DMS 273 treated with DMSO at 0.1 percent for 48 hours (cell line): Measurements from ENCODE around the gene SMPD1.

Experiments used
- DNase-seq: peaks from one replicate; lab custom pipeline; 2025; lab: John Stamatoyannopoulos, UW

SMPD1 gene

DNA sequence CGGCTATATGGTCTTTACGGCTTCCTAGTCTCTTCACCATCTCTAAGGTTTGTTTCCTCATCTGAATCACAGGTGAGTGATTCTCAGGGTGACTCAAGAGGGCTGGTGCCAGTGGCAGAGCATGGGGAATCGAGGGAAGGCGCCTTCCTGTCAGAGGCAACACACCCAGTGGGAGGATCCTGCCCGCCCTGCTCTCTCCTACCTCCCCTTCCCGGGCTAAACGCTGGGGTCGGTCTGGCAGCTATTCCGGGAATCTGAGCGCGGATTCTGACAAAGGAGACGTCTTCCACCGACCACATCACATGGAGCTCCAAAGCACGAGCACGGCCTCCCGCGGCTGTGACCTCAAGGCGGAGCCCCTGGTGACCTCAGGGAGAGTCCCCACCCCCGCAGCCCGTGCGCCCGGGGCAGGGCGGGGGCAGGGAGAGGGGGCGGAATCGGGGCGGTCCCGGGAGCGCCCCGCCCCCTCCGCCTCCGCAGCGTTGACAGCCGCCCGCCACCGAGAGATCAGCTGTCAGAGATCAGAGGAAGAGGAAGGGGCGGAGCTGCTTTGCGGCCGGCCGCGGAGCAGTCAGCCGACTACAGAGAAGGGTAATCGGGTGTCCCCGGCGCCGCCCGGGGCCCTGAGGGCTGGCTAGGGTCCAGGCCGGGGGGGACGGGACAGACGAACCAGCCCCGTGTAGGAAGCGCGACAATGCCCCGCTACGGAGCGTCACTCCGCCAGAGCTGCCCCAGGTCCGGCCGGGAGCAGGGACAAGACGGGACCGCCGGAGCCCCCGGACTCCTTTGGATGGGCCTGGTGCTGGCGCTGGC lies at the start of gene SMPD1:
Gene SMPD1 (plus strand): TSS at position 570 of the 813 bp plus-strand sequence. CDS start 125 bp downstream, at position 695.
- DNase-seq = peak; percentile 46

DNA sequence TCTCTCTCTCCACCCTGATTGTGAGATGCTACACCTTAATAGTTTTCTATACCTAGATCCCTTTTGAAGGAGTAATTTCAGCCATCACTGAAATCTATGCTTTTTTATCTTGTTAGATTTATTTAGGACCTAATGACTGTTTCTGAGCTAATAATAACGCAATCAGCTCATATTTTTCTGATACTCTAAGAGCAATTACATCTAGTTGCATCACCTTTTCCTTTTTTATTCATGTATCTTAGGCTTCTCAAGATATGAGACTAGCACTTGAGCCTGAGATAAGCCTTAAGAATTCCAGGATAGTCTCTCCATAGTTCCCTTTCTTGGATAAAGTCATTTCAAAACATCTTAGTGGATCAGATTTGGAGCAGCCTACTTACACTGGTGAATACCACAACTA lies 44.9 kb upstream of the SMPD1 start:
- no peak for DNase-seq

DNA sequence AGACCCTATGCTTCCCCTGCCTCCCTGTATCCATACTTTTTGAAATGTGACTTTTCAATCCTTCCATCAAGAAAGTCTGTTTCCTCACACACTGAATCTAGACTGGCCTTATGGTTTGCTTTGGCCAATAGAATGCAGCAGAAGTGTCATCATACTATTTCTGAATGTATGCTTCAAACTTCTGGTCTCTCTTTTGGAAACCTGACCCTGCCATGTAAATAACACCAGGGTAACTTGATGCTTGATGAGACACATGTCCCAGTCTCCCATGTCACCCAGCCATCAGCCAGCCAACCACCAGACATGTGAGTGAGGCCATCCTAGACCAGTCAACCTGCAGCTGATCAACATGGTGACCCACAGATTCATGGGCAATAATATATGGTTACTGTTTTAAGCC lies 40.2 kb upstream of the SMPD1 start:
- DNase-seq = no peak

DNA sequence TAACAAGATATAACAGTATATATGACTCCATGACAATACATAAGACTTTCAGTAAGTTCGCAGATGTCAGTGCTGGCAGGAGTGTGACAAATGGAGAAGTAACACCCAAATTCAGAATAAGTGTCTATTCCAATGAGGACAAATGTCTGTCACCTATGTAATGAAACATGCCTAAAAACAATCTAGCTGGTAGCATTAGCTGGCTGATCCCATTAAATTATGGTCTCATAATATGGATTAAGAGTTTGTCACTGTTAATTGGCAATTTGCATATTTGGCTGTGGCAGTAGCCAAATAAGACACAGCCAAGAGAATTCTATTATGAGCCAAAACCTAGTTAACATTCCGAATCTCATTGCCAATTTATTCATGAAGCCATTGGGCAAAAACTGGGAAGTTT lies 39.8 kb upstream of the SMPD1 start:
- no peak for DNase-seq

DNA sequence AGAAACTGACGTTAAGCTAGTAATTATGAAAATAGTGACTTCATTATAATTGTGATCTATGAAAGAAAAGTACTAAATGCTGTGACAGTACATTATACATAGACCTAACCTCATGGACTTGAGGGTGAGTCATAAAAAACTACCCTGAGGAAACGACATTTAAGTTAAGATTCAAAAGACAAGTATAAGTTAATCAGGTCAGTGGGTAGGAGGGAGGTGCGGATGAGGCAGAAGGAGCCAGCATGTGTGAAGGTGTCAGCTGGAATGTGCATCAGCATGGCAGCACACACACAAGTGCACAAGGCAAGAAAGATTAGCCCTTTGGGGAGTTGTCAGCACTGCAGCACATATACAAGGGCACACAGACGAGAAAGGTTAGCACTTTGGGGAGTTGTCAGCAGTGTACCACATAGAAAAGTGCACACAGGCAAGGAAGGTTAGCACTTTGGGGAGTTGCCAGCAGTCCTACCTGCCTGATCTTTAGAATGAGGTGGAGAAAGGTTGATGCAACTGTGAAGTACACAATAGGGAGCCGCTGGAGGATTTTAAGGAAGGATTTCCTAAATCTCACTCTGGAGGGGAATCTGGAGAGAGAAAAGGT lies 38.4 kb upstream of the SMPD1 start:
- no peak for DNase-seq

DNA sequence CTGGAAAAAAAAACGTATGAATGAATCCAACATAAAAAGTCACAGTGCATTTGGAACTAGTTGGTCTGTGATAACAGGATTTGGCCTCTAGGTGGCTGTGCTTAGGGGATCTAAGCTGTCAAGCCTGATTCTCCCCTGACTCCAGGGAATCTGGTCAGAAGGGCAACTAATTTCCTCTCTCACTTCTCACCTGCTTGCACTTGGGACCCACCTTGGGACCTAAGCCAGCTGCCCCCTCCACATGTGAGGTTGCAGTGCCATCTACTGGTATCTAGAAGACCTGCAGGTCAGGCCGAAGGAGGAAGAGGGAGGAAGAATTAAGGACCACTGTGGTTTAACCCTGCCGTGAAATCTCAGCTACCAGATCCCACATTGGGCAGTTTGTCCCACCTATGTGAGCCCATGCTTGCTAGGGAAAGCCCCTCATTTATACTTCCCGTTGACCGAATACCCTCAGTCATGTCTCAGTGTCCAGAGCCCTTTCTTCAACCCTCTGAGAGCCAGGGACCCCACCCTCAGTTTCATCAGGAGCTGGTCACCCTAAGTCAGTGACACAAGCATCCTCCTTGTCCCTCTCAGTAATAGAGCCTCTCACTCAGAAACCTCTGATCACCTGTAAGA lies 36.8 kb upstream of the SMPD1 start:
- no peak for DNase-seq

DNA sequence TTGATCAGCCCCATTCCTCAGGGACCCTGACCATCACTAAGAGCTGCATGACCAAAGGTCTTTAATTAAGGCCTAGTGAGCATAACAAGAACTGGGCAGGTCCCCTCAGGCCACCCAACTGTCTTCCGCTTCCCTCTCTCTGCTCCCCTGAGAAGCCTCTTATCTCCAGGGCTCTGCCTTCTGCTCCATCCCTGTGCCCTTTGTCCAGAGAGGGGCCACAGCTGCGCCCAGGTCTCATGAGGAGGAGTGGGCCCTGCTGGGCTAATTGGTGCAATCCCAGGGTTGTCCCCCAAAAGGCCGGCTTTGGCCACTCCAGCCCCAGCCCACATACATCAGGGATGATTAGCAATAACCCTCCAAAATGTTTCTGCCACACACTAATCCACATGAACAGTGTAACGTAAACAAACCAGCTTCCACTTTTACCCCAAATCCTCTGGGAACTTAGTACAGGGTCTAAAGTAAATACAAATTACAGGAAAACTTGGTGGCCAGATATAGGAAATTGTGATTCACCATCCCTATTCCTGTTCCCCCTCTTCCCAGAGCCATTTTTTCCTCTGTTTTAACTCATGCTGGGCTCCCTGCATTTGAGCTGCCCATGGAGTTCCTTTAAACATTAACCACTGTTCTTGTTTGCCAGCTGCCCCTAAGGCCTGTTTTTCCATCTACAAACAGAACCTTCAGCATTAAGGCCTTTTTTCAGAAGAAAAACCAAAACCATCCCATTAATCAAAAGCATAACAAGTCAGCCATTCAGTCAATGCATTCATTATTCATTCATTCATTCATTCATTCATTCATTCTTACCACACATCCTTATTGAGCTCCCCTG lies 35.4 kb upstream of the SMPD1 start:
- DNase-seq = no peak

DNA sequence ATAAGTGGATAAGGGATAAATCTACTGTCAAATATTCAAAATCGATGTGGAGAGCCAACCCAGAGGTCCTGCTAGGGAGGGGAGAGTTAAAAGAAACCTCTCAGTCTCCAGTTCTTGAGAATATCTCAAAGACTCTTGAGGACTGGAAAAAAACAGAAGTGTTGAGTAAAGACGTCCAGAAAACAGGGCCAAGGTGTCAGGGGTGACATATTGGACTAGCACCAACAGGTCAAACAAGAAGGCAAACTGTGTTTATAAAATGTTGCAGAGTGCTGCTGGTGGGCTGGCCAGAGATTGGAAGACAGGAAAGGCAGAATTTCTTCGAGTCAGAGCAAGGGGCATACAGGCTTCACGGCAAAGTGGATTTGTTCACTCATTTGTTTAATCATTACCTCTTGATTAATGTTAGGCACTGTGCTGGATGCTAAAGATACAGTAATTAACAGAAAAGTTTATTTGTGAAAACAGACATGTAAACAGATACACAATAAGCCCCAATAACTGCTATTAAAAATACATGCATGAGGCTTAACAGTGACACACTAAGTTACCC lies 33.7 kb upstream of the SMPD1 start:
- no peak for DNase-seq

DNA sequence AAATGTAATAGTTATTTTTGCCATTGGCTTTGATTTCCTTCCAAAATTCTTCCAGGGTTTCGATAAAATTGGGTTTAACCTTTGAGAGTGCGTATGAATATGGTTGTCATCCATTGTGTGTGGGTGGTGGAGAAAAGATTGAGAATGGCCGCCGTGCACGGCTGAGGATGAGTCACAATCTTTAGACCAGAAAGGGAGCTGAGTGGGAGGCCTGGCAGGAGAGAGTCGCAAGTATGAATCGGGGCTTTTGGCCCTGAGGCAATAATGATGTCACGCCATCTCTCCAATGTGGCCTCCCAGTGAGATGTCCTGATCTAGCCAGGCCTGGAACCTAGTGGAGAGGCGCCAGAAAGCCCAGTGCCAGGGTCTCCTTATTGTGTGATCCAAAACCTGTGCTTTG lies 33.1 kb upstream of the SMPD1 start:
- DNase-seq = no peak

DNA sequence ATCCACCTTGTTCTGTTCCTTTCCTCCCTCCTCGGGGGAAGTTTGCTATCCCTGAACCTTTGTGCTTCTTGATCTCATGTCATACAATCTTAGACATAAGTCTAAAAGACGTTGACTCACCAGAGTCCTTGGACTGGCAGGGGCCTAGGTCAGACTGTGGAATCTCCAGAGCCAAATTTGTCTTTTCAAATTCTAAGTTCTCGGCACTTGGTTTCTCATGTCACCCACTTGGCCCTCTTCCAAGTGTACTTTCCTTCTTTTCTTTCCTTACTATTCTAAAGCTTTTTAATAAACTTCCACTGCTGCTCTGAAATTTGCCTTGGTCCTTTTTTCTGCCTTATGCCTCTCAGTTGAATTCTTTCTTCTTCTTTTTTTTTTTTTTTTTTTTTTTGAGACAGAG lies 30.1 kb upstream of the SMPD1 start:
- DNase-seq = no peak

DNA sequence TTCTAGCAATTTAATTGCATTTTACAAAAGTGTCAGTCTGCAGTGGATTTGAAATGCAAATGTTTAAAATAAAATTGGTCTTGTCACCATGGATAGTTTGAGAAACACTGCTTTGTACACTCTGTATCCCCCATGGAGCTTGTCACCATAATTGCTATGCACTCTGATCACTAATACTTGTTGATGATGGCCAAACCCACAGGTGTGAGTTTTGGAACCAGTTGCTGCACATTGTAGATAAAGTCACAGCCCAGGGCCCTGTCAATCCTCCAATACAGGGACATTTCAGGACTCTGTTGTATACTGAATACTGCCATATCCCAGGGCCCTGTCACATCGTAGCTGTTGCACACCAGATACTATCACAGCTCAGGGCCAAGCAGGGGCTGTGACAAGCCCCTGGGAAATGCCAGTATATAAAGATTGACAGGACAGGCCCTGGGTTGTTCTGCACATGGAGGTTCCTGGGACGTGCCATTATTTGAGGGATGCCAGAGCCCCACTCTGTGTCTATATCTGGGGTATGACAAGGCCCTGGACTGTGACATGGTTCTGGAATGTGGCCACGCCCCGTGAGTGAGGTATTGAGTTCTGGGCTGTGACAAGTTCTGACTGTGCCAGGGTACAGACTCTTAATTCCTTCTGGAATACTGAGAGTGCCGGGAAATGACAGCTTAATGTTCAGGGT lies 27.9 kb upstream of the SMPD1 start:
- DNase-seq = no peak

DNA sequence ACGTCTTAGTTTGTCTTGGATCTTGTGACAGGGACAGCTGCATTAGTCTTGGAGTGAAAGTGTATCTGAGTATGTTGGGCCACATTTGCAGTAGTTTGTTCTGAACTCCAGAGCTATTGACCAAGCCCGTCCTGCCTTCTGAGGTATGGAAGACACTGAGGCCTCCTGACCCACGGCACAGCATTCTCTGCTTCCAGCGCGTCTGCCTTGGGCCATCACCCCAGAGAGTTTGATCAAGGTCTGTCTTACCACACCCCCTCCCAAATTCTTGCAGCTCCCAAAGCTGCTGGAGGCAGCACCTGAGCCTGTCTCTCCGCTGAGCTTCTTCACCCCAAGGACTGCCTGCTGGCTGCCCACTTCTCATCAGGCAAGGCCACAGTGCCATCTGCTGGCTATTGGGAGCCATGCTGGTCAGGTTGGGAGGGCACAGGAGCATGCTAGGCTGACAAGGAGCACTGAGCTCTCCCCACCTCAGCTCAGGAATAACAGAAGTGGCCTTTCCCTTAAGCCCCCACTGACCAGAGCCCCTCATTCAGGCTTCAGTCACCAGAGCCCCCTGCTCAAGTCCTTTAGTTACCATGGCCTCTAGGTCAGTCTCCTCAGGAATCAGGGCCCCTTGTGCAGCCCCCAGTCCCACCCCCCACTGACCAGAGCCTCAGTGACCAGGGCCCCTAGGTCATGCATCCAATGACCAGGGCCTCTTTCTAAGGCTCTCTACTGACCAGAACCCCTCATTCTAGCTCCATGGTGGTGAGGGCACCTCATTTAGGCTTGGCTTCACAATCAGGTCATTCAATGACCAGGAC lies 27.2 kb upstream of the SMPD1 start:
- DNase-seq = no peak

DNA sequence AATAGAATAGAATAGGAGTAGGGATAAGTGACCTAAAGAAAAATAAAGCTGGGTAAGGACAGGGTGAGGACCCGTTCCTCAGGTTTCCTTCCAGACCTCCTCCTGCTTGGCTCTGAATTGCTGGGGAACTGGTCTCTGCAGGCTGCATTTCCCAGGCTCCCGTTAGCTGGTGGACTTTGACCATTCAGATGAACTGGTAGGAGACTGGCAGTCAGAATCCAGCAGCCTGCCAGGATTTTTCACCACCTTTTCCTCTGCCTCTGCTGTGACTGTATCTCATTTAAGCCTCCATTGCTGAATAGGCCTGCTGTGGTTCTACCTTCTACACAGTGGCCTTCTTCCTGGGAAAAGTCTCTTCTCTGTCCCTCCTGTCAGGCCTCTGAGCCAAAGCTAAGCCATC lies 24.6 kb upstream of the SMPD1 start:
- no peak for DNase-seq

DNA sequence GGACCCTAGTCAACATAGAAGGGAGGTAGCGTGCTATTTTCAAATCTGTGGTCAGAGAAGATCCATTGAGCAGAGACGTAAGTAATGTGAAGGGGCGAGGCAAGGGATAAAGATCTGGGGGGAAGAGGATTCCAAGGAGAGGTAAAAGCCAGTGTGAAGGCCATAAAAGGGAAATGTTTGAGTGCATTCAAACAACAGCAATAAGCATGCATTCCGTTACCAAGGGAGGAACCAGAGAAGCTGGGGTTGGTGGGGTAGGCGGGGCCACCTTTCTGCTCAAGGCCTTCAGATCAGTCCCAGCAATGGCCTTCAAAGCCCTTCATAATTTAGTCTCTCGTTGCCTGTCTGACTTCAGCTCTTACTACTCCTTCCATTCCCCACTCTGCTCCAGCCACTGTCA lies 18.4 kb upstream of the SMPD1 start:
- no peak for DNase-seq

DNA sequence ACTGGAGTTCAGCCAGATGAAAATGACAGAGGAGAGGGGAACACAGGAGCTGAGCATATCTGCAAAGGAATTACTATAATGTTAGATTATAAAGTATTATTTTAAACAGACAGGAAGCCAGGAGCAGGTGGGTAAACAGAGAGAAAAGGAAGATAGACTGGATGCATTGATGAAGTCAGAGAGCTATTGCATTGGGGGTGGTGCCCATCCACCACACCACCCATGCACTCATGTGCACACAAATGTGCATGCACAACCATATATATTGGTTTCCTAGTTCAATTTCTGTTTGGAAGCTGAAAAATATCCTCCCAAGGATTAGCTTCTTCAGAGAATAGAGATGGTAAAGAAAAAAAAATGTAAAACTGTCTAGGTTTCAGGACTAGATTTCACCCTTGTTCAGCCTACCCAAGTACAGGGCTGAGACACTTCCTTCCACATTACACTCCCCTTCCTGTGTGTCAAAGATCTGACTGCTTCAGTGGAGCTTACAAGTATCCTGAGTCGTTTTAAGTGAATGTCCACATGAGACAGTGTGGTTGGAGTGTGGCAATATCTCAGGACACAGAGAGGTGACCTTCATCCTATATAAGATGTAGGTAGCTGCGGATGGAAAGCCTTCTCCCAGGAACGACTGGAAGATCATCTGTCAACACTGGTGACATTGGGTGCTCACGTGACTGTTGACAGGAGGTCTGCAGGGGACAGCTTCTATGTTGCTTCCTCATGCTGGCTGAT lies 12.2 kb upstream of the SMPD1 start:
- DNase-seq = no peak

DNA sequence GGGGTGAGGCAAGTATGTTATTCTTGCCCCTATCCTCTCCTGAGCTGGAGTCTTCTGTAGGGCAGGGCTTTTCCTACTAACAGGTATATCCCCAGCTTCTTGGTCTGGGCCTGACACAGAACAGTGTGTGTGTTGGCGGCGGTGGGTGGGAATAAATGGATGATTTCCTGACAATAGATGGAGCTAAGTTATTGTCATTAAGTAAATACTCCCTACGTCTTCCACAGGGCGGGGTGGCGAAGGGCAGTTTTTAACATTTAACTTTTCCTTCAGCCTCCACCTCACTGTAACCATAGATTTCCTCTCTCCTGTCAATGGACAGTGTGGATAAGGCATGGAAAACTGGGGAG lies 11.7 kb upstream of the SMPD1 start:
- DNase-seq = no peak

DNA sequence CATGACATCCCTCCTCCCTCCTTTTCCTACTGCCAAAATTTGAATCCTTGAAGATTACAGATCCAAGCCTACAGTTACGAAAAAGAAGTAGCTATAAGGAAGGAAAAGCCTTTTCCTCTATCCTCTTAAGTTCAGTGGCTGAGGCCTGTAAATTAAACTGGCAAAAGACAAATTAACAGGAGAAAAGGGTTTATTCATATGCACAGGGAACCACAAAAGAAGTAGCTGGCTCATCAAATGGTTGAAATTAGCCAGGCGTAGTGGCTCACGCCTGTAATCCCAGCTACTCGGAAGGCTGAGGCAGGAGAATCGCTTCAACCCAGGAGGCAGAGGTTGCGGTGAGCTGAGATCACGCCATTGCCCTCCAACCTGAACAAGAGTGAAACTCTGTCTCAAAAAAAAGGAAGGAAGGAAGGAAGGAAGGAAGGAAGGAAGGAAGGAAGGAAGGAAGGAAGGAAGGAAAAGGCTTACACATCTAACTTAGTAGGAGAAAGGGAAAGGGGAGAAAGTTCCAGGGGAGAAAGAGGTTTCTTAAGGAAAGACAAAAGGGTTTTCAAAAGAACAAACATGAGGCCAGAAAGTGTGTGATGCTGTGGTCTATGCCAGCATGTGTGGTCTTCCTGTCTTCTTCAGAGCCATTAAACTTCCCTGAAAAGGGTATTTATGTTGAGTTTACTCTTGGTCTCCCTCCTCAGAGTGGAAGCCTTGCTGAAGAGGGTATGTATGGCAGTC lies 5.1 kb upstream of the SMPD1 start:
- no peak for DNase-seq

DNA sequence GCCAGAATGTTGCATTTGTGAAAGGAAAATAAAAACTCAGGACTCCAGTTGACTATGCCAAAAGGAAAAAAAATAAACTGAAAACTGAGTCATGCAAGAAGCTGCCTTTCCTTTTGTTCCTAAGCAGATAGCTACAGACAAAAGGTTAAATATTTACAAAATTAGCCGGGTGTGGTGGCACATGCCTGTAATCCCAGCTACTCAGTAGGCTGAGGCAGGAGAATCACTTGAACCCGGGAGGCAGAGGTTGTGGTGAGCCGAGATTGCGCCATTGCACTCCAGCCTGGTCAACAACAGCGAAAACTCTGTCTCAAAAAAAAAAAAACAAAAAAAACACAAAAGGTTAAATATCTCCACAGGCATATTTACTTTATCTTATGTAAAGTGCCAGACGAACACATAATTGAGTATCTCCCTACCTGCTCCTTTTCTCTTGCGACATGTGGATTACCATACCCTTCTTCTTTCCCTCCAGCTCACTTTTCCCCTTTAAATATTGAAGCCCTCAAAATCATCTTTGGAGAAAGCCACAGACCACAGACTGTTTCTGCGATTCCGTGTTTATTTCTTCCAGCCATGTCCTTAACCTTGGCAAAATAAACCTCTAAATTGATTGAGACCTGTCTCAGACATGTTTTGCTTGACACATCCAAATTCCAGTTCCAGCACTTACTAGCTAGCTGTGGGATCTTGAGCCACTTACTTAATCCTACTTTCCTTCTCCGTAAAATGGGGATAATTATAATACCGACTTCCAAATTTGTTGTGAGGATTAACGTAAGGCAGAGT lies 2.3 kb upstream of the SMPD1 start:
- no peak for DNase-seq

DNA sequence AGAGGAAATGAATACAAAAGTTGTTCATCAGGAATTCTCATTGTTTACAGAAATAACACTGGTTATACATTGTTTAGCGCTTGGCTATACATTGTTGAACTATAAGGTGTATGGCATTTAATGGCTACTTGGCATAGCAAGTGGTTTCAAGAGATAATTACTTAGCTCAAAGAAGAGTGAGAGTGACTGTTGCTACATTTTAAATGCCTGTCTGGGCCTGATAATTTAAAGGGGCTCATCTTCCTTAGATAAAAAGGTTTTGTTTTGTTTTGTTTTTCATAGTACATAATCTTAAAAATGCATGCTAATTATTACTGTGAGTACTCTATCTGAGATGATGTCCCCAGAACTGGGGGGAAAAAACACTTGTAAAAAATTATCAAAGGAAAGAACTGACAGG lies 1.5 kb upstream of the SMPD1 start:
- no peak for DNase-seq
